CD4-positive, alpha-beta T cell treated with Interleukin-15 for 4 hours (primary cell): Measurements from ENCODE around the gene ALKBH3.

Experiments
- DNase-seq: peaks from one replicate; pipeline ENCODE4 v3.0.0-alpha.2; 2020; ENCODE audit warnings: low spot score

ALKBH3 gene

DNA sequence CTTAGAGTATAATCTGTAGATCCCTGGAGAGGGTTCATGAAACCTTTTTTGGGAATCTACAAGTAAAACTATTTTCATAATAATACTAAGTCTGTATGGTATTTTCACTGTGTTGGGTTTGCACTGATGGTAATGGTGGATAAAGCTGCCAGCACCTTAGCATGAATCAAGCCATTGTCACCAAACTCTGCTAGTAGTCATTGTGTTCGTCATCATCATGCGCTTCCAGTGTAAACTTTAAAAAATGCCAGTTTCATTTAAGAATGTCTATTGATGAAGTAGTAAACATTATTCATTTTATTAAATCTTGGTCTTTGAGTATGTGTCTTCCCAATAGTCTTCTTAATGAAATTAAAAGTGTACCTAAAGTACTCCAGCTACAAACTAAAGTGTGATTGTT, 15.0 kb downstream of the ALKBH3 start:
- DNase-seq, result no peak

DNA sequence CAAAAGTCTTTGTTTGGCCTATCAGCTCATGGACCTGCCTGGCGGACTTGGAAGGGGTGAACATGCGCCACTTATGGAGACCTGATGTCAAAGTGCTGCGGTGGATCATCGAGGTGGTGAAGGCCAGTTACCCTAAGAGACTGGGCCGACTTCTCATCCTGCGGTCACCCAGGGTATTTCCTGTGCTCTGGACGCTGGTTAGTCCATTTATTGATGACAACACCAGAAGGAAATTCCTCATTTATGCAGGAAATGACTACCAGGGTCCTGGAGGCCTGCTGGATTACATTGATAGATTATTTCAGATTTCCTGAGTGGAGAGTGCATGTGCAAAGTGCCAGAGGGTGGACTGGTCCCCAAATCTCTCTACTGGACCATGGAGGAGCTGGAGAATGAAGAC, 17.9 kb downstream of the ALKBH3 start:
- no peak for DNase-seq

DNA sequence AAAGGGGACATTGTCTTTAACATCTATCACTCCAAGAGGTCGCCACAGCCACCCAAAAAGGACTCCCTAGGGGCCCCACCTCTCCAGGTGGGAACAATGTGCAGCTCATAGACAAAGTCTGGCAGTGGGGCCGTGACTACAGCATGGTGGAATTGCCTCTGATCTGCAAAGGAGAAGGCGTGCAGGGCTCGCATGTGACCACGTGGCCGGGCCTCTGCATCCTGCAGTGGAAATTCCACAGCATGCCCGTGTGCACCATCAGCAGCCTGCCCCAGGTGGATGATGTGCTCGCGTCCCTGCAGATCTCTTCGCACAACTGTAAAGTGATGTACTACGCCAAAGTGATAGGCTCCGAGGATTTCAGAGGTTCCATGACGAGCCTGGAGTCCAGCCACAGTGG, 18.5 kb downstream of the ALKBH3 start:
- DNase-seq, result no peak

DNA sequence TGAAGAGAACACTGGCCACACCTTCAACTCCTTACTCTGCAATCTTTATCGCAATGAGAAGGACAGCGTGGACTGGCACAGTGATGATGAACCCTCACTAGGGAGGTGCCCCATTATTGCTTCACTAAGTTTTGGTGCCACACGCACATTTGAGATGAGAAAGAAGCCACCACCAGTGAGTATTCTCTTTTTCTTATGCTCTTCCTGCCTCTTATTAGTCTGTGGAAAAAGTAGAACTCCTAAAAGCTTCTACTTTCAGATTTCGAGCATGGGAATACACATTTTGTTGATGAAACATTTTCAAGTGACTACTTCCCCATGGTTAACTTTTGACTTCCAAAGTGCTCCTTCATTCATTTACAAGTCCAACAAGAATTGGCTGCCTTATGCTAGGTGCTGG, 20.9 kb downstream of the ALKBH3 start:
- no peak for DNase-seq

DNA sequence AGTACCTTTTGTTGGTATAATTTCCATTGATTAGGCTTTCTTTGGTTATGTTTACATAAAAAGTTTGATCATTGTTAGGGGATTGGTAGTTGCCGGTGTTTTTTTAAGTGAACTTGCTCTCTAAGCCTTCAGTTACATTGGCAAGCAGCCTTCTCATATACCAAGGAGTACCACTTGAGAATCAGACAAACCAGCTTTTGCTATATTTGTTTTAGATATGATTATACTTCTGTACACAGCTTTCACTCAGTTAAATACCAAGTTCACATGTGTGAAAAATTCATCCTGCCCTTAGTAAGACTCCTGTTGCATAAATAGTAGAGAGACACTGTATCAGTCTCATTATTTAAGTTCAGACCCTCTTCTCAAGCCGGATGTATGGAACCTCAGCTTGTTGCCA, 22.4 kb downstream of the ALKBH3 start:
- DNase-seq, result no peak

DNA sequence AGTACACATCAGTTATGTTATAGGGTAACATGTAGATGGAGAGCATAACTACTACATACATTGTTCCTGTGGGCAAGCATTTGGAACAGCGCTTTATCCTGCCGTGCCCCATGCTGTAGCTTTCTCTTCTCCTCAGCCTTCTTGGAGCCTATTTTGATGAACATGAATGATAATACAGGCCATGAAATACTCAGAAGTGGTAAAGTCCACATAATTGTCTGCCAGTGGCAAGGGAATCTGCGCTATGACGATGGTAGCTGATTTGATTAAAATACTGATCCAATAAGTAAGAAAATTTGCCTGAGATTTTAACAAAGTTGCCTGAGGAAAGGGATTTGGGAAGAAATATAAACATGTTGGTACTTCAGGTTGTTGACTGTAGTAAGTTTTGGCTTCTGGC, 23.3 kb downstream of the ALKBH3 start:
- DNase-seq, result no peak

DNA sequence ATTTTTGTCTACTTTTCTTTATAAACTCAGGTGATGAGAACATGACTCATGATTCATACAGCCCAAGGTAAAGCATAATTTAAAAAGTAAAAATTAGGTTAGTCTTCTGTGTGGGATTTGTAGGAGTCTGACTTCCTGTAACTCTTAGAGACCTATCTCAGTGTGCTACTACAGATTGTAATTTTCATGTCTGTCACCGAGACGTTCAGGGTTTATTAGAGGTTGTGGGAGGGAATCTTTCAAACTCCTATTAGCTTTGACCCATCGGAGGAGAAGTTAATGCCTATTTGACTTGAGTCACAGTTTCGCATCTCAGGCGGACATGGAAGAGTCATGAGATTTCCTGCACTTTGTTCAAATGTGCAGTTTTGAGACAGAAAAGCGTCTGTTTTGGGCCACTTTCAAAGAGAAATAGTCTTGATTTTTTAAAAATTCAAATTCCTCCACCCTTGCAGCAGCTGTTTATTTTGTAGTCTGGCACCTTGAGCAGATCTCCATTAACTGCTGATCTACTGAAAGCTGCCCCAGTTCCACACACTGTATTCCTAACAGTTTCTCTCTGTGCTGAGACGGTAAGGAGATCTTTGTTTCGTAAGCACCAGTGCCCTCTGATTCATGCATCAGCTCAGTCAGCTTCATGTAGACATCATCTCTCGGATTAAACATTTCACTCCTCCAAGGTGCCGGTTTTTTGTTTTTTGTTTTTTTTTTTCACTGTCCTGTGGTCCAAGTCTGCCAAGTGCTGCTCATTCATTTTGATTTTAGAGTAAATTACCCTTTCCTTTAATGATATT, 24.3 kb downstream of the ALKBH3 start:
- no peak for DNase-seq

DNA sequence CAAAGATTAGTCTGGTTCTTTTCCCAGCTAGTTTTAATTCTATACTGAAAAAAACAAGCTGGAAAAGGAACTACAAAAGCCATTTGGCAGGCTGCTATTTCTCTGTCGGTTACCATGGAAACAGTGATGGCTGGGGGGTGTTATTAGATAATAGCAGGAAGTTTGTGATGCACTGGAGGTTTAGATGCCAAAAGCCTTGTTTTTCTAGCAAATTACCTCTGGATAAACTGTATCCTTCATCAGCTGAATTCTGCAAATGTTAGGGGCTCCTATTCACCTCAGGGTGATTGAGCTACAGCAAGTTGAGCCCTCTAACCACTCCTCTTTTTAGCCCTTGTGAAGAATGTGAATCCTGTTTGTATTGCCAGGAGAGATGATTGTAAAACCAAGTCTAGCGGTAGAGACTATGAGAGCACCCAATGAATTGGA, 25.2 kb downstream of the ALKBH3 start:
- no peak for DNase-seq

DNA sequence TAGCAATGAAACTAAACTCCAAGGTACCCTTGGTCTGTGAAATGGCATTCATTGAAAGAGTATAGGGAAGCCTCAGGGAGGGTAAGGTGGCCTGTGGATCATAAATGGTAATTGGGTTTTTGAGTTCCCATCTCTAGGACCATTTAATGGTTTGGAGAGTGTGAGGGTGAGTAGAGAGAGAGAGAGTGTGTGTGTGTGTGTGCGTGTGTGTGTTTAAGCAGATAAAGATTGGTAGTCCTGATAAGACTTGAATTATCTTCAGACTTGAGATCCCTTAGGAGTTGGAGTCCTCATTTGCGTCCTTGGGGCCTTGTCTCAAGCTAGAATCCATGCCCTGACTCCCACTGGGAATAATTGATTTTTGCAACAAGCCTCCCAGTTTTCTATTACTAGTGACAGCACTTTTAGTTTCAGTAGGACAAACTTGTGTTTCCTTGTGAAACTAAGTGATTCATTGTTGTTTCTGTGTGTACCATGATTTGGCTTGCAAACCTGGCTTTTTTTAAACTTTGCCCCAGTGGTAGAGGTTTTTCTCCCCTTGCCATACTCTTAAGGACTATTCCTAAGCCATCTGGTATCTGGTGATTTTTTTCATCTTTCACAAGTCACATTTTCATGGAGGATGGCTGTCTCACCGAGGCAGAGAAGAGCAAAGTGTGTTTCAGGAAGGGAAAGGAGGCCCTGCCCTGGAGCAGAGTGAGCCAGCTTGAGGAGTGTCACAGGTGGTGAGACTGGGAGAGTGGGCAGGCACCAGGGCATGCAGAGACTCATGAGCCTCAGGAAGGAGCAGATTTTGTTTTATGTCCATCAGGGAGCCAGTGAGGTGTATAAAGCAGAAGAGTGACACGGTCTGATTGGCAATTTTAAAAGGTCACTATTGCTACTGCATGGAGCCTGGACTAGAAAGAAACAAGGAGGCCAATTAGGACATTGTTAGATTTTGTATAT, 26.7 kb downstream of the ALKBH3 start:
- DNase-seq, result no peak

DNA sequence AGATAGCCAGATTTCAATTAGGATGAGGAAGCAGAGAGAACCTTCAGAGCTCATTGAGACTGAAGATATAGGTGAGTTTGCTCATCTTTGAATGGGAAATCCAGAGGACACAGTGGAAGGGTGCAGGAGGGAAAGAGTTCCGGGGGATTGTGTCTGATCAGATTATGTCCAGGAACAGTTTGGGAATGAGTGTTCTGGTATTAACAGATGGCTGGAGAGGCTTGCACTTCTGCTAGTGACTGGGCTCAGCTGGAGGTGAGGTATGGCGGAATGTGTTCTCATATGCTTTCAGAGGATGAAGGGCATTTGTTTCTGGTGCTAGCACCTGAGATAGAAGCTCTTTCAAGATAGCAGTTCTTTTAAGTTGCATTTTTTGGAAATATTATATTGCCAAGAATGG, 27.6 kb downstream of the ALKBH3 start:
- DNase-seq, result no peak

DNA sequence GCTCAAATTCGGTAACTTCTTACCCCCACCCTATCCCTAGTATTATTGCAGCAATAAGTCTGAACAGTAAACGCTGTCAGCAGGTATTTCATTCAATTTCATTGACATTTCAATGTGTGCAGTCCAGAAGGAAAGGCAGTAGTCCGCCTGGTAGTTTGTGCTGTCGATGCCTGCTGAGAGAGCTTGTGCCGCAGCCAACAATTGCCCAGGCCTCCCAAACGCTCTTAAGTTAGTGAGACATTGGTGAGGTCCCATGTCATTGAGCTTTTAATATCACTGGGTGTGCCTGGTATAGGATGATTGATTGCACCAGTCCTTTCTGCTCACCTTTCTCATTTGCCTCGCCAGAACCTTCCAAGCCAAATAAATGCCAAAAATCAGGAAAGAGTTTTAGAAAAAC, 28.1 kb downstream of the ALKBH3 start:
- no peak for DNase-seq

DNA sequence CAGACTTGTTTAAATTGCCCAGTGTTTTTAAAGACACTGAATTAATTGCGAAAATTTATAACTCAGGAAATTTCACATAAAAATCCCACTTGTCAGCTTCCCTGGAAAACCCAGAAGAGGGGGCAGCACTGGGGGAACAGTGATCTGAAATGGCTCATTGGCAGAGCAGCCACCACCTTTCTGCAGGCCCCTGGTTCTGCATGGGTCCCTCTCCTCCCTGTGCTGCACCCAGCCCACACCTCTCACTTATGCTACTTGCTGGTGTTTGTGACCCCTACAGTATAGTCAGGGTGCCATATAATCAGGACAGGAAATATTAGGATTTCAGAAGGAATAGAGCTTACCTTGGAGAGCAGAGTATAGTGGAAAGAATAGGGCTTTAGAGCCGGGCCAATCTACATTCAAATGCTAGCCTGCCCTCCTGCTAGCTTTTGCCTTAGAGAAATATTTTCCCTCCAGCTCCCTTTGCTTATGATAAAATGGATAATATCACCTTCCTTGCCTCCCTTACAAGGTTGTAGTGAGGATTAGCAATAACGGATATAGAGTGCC, 33.3 kb downstream of the ALKBH3 start:
- no peak for DNase-seq

DNA sequence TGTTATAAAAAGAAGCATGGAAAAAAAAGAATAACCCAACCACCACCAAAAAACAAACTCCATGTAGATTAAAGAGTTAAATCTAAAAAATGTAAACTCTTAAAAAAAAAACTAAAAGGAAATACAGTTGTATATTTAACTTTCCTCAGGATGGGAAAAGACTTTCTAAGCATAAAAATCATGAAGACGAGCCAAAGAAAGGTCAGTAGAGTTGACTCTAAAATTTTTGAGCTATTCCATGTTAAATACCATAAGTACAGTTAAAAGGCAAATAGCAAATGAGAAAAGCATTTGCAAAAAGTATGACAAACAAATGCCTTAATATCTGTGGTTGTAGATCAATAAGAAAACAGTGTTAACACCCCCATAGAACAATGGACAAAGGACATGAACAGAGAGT, 33.8 kb downstream of the ALKBH3 start:
- no peak for DNase-seq

DNA sequence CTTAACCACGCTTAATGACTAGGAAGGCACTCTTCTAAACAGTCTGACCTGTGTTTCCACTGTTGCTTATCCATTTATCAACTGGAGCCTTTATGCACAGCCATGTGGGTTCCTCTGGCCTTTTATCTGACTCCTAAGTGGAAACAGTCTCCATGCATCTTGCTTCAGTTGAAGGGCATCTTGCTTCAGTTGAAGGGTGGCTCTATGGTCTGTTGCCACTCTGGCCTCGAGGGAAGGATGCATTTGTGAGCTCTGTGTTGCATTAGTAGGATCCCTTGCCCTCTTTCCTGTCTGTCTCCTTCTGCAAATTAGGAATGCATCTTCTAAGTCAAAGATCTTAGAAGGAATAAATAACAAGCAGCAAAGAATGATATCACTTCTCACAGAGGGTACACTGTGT, 36.0 kb downstream of the ALKBH3 start:
- DNase-seq, result no peak

DNA sequence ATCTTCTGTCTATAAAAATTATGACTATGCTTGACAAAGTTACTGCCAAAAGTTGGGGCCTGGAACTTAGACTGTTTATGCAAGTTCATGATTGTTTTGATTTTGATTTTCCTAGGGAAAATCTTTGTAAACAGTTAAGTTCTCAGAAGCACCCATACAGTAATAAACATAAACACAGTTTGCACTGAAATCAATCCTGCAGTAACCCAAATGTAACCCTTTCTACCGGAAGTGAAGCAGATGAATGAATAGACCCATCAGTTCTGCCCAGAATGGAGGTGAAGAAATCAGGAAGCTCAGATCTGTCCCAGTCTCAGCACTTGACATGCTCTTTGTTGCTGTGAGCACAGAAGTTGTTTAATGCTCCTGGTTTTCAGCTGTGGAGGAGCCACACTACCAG, 37.2 kb downstream of the ALKBH3 start:
- no peak for DNase-seq

DNA sequence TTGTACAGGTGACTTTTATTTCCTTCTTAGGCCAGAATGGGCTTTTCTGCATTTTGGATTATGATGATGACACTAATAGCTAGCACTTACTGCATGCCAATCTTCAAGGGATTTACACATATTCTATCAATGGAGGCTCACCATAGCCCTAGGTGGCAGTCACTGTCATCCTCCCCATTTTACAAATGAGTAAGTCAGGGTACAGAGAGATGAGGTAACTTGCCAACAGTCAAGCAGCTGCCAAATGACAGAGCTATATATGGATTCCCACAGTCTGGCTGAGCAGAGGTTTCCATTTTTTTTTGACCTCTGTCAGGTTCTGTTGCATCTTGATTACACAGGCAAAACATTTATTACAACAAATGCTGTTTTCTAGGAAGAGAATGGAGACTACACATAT, 38.0 kb downstream of the ALKBH3 start:
- DNase-seq, result no peak

DNA sequence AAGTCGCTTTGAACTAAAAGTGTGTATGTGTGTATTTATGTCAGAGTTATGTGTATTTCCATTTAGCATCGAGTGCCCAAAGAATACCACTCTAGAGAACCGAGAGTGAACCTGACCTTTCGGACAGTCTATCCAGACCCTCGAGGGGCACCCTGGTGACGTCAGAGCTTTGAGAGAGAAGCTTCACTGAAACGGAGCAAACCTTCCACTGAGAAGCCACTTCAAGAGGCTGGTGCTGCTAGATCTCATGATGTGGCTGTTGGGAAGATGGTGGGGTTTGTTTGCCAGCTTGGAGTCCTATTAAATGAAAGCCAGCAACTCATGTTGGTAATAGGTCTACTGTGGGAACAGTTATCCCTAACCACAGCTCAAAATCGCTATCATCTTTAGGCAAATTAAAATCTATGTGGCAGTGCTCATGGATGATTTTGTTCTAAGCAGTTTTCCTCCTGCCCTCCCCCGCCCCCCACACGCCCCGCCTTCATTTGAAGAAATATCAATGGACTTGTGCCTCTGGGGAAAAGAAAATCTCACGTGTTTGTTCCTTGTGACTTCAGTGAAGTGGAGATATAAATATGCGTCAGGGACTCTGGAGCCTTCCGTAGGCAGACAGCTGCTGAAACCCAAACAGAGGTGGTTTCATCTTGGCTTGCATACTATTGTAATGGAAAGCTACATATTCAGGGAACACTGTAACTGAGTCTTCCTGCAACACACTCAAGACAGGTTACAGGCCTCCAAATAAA, 39.4 kb downstream of the ALKBH3 start:
- DNase-seq, result no peak

DNA sequence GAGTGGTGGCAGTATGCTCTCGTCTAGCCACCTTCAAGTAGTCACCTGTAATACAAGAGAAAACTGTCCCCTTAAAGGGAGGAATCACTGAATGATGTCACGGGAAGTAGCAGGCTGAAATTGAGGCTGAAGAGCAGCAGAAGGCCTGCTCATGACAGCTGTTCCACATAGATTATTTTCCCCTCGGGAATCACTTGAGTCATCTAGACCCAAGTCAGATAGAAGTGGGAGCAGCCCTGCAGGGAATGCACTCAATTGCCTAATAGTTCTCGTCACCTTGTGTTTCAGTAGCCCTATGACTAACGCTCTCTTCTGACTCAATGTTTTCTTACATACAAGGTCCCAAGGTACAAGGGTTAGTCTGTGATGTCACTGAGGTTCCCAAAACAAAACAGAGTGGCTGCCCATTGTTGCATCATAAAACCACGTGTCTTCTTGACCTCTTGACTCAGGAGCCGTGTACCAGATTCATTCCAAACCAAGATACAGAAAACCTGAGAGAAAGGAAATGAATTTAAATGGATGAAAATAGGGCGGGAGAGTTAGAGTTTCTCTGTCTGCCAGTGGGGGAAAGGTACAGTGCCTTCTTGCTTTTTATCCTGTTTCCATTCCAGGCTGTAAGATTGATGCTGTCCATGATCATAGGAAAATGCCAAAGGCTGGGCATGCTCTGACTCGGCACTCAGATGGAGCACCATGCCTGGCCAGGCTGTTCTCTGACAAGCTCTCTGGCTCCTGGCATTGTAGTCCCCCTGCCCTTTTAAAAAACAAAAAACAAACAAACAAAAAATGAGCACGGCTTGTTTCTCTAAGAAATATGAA, 40.2 kb downstream of the ALKBH3 start:
- no peak for DNase-seq

DNA sequence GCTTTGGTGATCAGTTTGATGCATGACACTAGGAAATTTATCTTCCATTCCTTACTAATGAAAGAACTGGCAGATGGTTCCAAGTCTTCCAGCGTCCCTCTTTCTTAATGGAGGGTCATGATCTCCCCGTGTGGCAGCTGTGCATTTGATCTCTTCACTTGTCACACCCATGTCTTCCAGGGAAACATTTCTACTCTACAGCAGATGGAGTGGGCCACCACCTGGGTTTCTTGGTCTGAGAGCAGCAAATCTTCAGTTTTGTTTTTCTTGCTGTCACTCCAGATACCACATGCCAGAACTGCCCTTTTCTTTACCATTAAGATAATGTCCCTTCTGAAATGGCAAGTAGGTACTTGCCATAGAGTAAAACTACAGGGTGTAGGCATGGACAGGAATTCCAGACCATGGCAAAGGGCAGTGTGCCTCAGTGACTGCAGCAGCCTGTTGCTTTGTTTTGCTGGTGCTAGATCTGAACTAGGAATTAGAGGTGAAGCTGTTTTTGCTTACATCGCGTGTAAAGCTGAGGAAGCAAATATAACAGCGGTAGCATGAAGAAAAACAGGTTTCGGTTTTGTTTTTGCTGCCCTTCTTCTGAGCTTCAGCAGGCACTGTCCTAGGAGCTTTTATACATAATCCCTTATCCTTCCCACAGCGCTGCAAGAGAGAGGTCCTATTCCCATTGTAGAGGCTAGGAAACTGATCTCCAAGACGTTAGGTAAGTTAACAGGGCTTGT, 41.1 kb downstream of the ALKBH3 start:
- no peak for DNase-seq

DNA sequence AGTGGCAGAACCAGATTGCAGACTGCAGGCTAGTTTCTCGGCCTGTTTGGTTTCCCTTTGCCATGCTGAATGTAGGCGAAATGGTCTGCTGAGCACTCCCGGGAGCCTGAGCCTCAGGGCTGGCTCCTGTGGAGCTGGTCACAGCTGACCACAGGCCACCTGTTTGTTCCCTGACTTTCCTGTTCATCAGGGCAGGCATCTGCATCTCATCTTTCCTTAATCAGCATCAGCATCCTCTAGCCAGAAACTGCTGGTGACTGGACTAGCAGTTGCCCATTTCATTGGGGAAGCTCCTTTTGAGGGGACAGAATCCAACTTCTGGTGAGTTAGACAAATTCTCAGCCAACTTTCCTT, 41.6 kb downstream of the ALKBH3 start:
- no peak for DNase-seq
